GM19438 (cell line): Measurements from ENCODE around the gene USP53.
"Not testable (repeated sequence)": the region's sequence is repeated elsewhere in the genome, so short reads cannot be mapped to it uniquely, and the experiment has no call there.

Source experiments
- ATAC-seq: cut with Tn5 transposase; IDR thresholded peaks from one replicate; pipeline ENCODE4 v1.9.1; 2021; ENCODE audit warnings: low read depth; ENCODE audit not compliant: unreplicated experiment

USP53 gene

DNA sequence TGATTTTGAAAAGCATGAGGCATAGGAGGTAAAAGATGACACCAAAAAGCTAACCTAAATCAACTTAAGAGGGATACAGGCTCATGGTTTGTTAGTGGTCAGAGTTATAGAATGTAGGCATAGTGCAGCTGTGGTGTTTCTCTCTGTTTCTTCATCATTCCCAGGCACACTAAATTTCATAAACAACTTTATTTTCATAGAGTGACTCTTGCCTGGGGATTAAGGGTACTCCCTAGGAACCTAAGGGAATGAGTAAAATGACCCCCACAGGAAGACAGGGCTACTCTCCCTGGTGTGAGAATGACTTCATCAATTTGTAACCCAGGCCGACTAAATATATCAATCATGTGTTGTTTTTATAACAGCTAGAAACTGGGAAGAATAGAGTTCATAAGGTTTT lies 98.3 kb downstream of the USP53 start:
- ATAC-seq = no peak

GRCh38 chr4:119313237-119313636 lies 100.7 kb downstream of the USP53 start:
- ATAC-seq = no peak

DNA sequence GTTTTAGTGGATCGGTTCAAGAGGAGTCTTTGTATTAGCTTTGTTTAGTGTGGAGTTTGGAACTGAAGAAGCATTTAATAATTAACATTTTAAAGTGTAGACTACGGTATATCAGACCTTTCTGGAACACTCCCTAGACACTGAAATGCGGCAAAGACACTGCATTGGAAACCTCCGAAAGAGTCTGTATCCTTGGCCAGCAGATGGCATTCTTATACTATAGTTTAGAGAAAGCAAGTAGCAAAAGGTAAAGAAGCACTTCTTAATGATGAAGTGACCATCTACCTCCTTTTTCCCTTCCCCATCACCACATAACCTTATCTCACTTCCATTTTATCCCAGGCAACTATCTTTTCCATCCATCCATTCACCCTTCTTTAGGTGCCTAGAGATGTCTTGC lies 101.8 kb downstream of the USP53 start:
- no peak for ATAC-seq

- ATAC-seq = no peak
Observed at GRCh38 chr4:119315036-119315435, 102.5 kb downstream of the USP53 start.

- no peak for ATAC-seq
Observed at GRCh38 chr4:119317990-119318389, 105.5 kb downstream of the USP53 start.

DNA sequence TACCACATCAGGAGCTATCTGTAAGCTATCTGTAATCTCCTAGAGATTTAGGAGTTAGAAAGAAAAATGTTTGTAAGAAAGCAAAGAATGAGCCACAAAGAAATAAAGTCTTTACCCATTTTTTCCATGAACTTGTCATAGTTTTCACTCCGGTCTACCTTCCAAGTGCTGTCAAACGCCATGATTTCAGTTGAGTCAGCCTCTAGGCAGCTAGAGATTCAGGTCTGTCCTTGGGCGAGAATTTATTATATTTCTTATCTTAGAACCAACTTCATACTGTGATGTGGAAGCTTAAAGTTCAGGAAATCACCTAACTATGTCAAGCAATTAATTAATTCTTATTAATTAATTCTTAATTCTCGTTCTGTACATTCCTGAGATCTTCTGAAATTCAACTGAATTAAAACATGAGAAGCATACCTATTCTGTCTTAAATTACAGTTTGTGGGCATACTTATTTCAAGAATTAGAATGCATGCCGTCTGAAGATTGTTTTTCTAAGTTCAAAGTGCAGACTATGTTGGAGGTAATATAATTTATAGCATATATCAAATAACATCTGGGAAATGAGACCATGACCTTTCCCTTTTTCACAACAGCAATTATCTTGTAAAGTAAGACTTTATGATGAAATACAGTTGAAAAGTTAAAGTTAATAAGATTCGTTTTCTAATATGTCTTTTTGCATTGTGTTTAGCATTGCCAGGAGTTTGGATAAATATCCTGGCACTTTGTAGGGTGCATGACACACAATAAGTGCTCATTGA lies 109.6 kb downstream of the USP53 start, which contains the start of gene FABP2:
TSS of gene FABP2 (minus strand) at position 218 of the 767 bp plus-strand sequence. CDS start at position 182, 36 bp downstream.
- ATAC-seq = no peak

GRCh38 chr4:119328695-119329094 lies 116.2 kb downstream of the USP53 start:
- ATAC-seq = no peak

DNA sequence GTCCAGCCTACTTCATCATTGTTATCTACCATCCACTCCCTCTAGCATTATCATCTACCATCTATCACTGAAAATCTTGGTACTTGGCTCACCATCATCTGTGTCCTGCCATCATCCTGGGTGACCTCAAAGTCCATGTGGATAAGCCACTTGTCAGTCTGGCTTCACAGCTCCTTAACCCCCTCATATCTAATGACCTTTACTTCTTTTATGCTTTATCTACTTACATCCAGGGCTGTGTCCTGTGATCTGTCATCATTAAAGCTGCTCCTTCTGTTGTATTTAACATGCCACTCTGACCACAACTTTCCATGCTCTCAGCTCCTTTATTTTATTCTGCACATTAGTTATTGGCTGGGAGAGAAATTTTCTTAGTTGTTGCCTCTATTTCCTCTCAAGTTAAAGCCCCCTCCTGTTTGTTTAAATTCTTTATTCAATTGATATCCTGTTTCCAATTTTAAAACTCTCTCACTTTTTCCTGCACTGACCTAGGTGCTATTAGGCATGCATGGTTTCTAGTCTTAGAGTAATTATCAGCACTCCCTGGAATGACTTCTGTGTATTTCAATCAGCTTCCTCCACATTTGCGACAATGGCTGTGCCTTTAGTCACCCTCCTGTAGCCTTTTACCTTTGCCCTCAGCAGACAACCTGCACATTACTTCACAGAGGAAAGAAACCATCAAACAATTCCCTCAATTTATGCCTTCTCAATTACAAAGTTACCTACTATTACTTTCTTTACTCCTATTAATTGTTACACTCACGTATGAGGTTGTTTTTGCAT lies 117.5 kb downstream of the USP53 start:
- no peak for ATAC-seq

DNA sequence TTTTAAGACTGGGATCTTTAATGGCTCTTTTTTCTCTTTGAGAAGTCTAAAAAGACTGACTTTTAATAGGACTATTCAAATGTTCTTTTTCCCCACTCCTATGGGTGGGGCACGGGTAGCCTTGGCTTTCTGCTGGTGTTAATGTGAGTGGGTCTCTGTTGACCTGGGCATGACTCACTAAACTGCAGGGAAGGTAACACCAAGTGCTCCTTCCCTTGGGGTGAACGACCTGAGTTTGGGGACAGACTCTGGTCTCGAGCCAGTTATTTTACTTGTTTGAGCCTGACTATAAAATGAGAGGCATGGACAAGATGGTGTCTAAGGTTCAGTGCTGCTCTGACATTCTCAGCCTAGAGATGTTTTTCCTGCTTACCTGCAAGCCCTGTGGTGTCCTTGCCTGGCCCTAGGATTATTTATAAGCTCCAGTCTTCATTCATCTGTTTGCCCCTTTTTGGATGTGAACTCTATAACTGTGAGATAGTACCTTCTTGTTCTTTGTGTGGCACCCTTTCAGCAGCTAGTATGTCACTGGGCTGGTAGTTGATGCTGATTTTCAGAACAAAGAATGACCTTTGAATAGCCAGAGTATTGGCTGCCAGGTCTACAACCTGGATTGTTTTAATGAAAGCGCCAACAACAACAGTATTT lies 123.9 kb downstream of the USP53 start:
- ATAC-seq = not testable (repeated sequence)

DNA sequence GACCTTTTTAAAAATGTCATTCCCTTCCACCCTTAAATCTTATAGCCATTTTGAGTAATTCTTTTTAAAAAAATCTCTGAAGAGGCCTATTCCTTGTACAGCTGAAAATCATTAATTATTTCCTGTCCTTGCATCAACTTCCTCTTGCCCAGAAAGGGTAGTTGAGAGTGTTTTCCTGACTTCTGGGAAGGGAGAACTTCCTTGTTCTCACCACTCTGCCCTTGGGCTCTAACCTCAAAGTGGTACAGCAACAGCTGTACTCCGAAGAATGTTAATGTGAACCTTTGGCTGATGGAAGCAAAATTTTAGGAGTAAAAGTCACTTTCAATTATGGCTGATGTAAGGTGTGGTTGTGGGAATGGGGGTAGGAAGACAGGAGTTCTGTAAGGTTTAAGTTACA lies 124.5 kb downstream of the USP53 start:
- ATAC-seq = no peak

DNA sequence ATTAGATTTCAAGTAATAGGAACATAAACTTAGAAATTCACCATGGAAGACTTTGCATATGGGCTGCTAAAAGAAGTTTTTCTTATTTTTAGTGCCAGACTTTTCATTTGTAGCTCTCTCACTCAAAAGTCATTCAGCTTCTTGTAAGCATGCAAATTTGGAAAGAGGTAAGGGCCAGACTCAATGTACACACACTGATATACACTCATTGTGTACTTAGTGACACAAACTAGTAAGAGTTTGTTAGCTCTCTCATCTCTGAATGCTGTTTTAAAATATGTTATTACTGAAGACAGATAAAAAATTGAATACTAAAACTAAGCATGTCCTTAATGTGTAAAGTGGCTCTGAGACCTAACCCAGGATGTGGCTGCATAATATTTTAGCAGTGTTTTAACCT lies 127.4 kb downstream of the USP53 start:
- not testable (repeated sequence) for ATAC-seq

- ATAC-seq = not testable (repeated sequence)
Observed at GRCh38 chr4:119343293-119343692, 130.8 kb downstream of the USP53 start.
